Tibial nerve (tissue), 4 donors: ENCODE results near the gene CAMSAP2. TPM values are rescaled to one million over a fixed set of nuclear protein-coding genes. Genes with fewer than 3 reads are reported as not detected.

ENCODE experiments used
- DNase-seq, 2 donors: peaks; one replicate each; pipeline ENCODE4 v3.0.0-alpha.2; 2019; ENCODE audit warnings: low spot score in 2 of 2
- H3K27ac ChIP-seq, 4 donors: fragments of 200-600 bp; sonication (generic) in 3 of 4; one replicate each; pipeline ENCODE4 v1.5.1; 2017 to 2019; ENCODE audit warnings: mild to moderate bottlenecking in 1 of 4
- H3K27me3 ChIP-seq, 2 donors: fragments of 200-600 bp; sonication (generic) in 1 of 2; one replicate each; pipeline versions ENCODE4 v1.5.1 to v1.6.0; 2017 to 2019
- H3K36me3 ChIP-seq, 3 donors: fragments of 200-600 bp; sonication (generic); one replicate each; pipeline ENCODE4 v1.5.1; 2018 to 2019
- H3K4me1 ChIP-seq, 4 donors: fragments of 200-600 bp; sonication (generic) in 3 of 4; one replicate each; pipeline ENCODE4 v1.5.1; 2017 to 2019
- H3K4me3 ChIP-seq, 4 donors: fragments of 200-600 bp; sonication (generic) in 3 of 4; one replicate each; pipeline ENCODE4 v1.5.1; 2017 to 2019; ENCODE audit warnings: mild to moderate bottlenecking in 1 of 4, moderate library complexity in 1 of 4
- H3K9me3 ChIP-seq, 4 donors: fragments of 200-600 bp; sonication (generic) in 3 of 4; one replicate each; pipeline ENCODE4 v1.5.1; 2017 to 2019
- CTCF ChIP-seq, 5 experiments: fragments of 200-600 bp in 3 of 5; fragments of 450-650 bp in 2 of 5; sonication (generic) in 3 of 5; IDR thresholded peaks; one replicate each; pipeline ENCODE4 v1.5.1; 2016 to 2019; ENCODE audit warnings: antibody characterized with exemption in 5 of 5, mild to moderate bottlenecking in 3 of 5, moderate library complexity in 2 of 5
- EP300 ChIP-seq, 2 donors: sonication (generic); formaldehyde crosslinking; IDR thresholded peaks; one replicate each; pipeline ENCODE4 v1.6.1; 2017; ENCODE audit warnings: antibody characterized with exemption in 2 of 2, mild to moderate bottlenecking in 1 of 2
- POLR2A ChIP-seq, 2 donors: fragments of 450-650 bp; IDR thresholded peaks; one replicate each; pipeline ENCODE4 v1.6.1; 2017; ENCODE audit warnings: antibody characterized with exemption in 2 of 2, mild to moderate bottlenecking in 2 of 2, moderate library complexity in 2 of 2
- WGBS, 2 donors: methylation state at CpG; one replicate each; pipeline ENCODE4 v1.1.5; 2018; 5-methylcytosine and 5-hydroxymethylcytosine counted together
- total RNA-seq, 4 donors: library from RNA; depleted of rRNA; stranded (reverse); fragments of >200 nt; gene quantifications; one replicate each; pipeline ENCODE4 v1.1.0, GENCODE V29; 2016

Gene CAMSAP2
- total RNA-seq: 10 to 100 TPM; 27.3 to 38.9 (median 31.6) TPM

- no peak for TF ChIP-seq POLR2A (IDR thresholded peaks at IDR 0.05)
- TF ChIP-seq CTCF (IDR thresholded peaks at IDR 0.05): no peak
- no peak for TF ChIP-seq EP300 (IDR thresholded peaks at IDR 0.05)
- WGBS, 2 donors: 0 to 2% methylated on average over 24 to 30 of the region's 33 CpGs
- H3K27ac ChIP-seq: peak within 1 kb of the TSS; percentile 94 to 100 (median 98)
These were observed at the start of gene CAMSAP2 for GRCh38 chr1:200738327-200738948. Gene CAMSAP2 (plus strand): TSS chr1:200738893. CDS start chr1:200739828, 935 bp downstream.

GRCh38 chr1:200692316-200692715 is 46.4 kb upstream of the CAMSAP2 start:
- TF ChIP-seq CTCF (IDR thresholded peaks at IDR 0.05): no peak
- H3K27me3 ChIP-seq: no peaks in the 10 kb centered on the region
- no peak overlapping the region for H3K27ac ChIP-seq
- no peaks in the 10 kb centered on the region for H3K4me1 ChIP-seq
- H3K36me3 ChIP-seq: peaks cover 0 to 2% (median 0%) of the 10 kb centered on the region in 3 donors
- no peaks in the 10 kb centered on the region for H3K9me3 ChIP-seq
- no peak for DNase-seq
- H3K4me3 ChIP-seq: no peak overlapping the region
- 88 to 92% methylated on average over 1 of the region's 1 CpG for WGBS, 2 donors

More at GRCh38 chr1:200738327-200738948, at the start of gene CAMSAP2:
- no peaks in the 10 kb centered on the region for H3K36me3 ChIP-seq
- peak within 1 kb of the TSS; percentile 83 to 88 (median 86) for H3K4me3 ChIP-seq
- peak; percentile 77 to 83 for DNase-seq
- H3K4me1 ChIP-seq: peaks cover 0 to 40% (median 17%) of the 10 kb centered on the region in 4 donors
- H3K27me3 ChIP-seq: no peaks in the 10 kb centered on the region
- H3K9me3 ChIP-seq: no peaks in the 10 kb centered on the region

DNA sequence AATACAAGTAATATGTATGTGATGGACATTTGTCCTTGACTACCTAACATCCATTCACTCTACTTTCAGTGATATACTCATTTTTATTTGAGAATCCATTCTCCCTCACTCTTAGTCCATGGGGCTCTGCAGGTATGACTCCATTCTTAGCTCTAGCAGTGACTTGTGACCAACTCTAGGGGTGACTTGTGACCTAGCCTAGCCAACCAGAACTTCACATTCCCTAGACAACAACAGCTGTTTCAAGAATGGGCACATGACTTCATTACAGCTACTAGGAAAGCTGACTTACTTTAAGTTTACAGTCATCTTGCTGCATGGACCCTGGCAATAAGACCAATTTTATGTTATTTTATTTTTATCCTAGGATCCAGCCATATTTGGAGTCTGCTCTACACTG is 45.4 kb upstream of the CAMSAP2 start:
- no peaks in the 10 kb centered on the region for H3K9me3 ChIP-seq
- H3K27ac ChIP-seq: no peak overlapping the region
- peaks cover 0 to under 1% (median 0%) of the 10 kb centered on the region in 3 donors for H3K36me3 ChIP-seq
- H3K4me1 ChIP-seq: no peaks in the 10 kb centered on the region
- no peak for DNase-seq
- no peak for TF ChIP-seq POLR2A (IDR thresholded peaks at IDR 0.05)
- H3K4me3 ChIP-seq: no peak overlapping the region
- H3K27me3 ChIP-seq: no peaks in the 10 kb centered on the region

- no peak for TF ChIP-seq EP300 (IDR thresholded peaks at IDR 0.05)
- no peak for TF ChIP-seq POLR2A (IDR thresholded peaks at IDR 0.05)
- TF ChIP-seq CTCF (IDR thresholded peaks at IDR 0.05): no peak
- Histone ChIP-seq H3K27me3 (no peaks in the 10 kb centered on the region), H3K36me3 (no peaks in the 10 kb centered on the region), H3K4me1 (no peaks in the 10 kb centered on the region), H3K4me3 (no peak overlapping the region), H3K27ac (no peak overlapping the region), H3K9me3 (no peaks in the 10 kb centered on the region)
- WGBS, 2 donors: 13 to 25% methylated on average over 3 of the region's 3 CpGs
- no peak for DNase-seq
These were observed 44.0 kb upstream of the CAMSAP2 start for GRCh38 chr1:200694738-200695137.

DNA sequence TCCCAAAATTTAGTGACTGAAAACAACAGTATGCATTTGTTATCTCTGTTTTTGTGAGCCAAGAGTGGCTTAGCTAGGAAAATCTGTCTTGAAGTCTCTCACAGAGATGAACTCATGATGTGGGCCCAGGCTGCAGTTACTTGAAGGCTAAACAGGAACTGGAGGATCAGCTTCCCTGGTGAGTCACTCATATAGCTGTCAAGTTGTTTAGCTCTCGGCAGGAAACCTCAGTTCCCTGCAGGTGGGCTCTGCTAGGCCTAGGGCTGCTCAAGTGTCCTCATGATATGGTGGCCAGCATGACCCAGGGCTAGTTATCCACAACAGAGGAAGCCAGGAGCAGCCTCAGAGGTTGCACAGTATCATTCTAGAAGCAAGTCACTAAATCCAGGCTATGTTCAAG is 38.8 kb upstream of the CAMSAP2 start:
- WGBS, 2 donors: 43 to 74% methylated on average over 1 of the region's 1 CpG
- Histone ChIP-seq H3K9me3 (no peaks in the 10 kb centered on the region), H3K4me1 (no peaks in the 10 kb centered on the region), H3K27ac (no peak overlapping the region), H3K4me3 (no peak overlapping the region), H3K27me3 (no peaks in the 10 kb centered on the region), H3K36me3 (no peaks in the 10 kb centered on the region)
- TF ChIP-seq POLR2A (IDR thresholded peaks at IDR 0.05) (no peak), CTCF (IDR thresholded peaks at IDR 0.05) (no peak), EP300 (IDR thresholded peaks at IDR 0.05) (no peak)
- DNase-seq: no peak
